Gastrocnemius medialis (tissue), 4 donors: ENCODE measurements around the gene TCERG1L. TPM values are rescaled to one million over a fixed set of nuclear protein-coding genes. Genes with fewer than 3 reads are reported as not detected.
"Not testable (repeated sequence)": the region's sequence is repeated elsewhere in the genome, so short reads cannot be mapped to it uniquely, and the experiment has no call there.

Experiments used
- ATAC-seq, 2 donors: fragments of 150-250 bp; one replicate each; pipeline ENCODE4 v1.9.1; 2016
- DNase-seq, 2 donors: peaks; one replicate each; pipeline ENCODE4 v3.0.0-alpha.2; 2019
- H3K27ac ChIP-seq, 4 donors: fragments of 200-600 bp; sonication (generic); 1 replicate in 1 of 4; 2 replicates in 3 of 4; pipeline ENCODE4 v1.5.1; 2016 to 2018; ENCODE audit warnings: mild to moderate bottlenecking in 2 of 4, moderate library complexity in 1 of 4
- H3K27me3 ChIP-seq, 3 donors: fragments of 200-600 bp; sonication (generic) in 2 of 3; 1 replicate in 1 of 3; 2 replicates in 2 of 3; pipeline versions ENCODE4 v1.5.1 to v1.6.0; 2016 to 2019; ENCODE audit warnings: mild to moderate bottlenecking in 1 of 3, moderate library complexity in 1 of 3
- H3K36me3 ChIP-seq, 2 donors: fragments of 200-600 bp; sonication (generic) in 1 of 2; one replicate each; pipeline ENCODE4 v1.5.1; 2017 to 2018
- H3K4me1 ChIP-seq, 2 donors: fragments of 200-600 bp; sonication (generic) in 1 of 2; one replicate each; pipeline ENCODE4 v1.5.1; 2016 to 2017; ENCODE audit warnings: mild to moderate bottlenecking in 2 of 2
- H3K4me3 ChIP-seq, 4 donors: fragments of 200-600 bp; sonication (generic) in 3 of 4; 1 replicate in 1 of 4; 2 replicates in 3 of 4; pipeline ENCODE4 v1.5.1; 2016 to 2019; ENCODE audit warnings: mild to moderate bottlenecking in 2 of 4
- H3K9me3 ChIP-seq, 3 donors: fragments of 200-600 bp; sonication (generic) in 2 of 3; 1 replicate in 1 of 3; 2 replicates in 2 of 3; pipeline ENCODE4 v1.5.1; 2016 to 2019
- CTCF ChIP-seq, 5 experiments: fragments of 450-650 bp in 3 of 5; fragments of 200-600 bp in 2 of 5; sonication (generic) in 2 of 5; IDR thresholded peaks in 4 of 5; conservative IDR thresholded peaks in 1 of 5; 1 replicate in 4 of 5; 2 replicates in 1 of 5; pipeline ENCODE4 v1.5.1; 2016 to 2019; ENCODE audit warnings: antibody characterized with exemption in 5 of 5, mild to moderate bottlenecking in 3 of 5, moderate library complexity in 3 of 5
- POLR2A ChIP-seq, 2 donors: fragments of 450-650 bp; IDR thresholded peaks; one replicate each; pipeline ENCODE4 v1.6.1; 2017; ENCODE audit warnings: antibody characterized with exemption in 2 of 2, mild to moderate bottlenecking in 2 of 2, moderate library complexity in 2 of 2
- in situ Hi-C, 4 donors: fragments of 200-750 bp; cut with MboI; loops; one replicate each; pipeline versions ENCODE4 v1.15.0 to v1.8.0; 2017; ENCODE audit warnings: low sequenced_read_pairs in 4 of 4
- intact Hi-C: fragments of 100-400 bp; cut with DNase I; formaldehyde crosslinking; loops from one replicate; pipeline ENCODE4 v1.15.1; 2023; ENCODE audit warnings: low total_unique reads
- total RNA-seq, 4 donors: library from RNA; depleted of rRNA; stranded (reverse); fragments of >200 nt; gene quantifications; one replicate each; pipeline versions ENCODE4 v1.1.0 to v1.2.3, GENCODE V29; 2016

TCERG1L gene
- total RNA-seq, 4 donors from 2014 or later, result not detected

- no peak for TF ChIP-seq CTCF (IDR thresholded peaks at IDR 0.05 in 4 of 5, conservative IDR thresholded peaks at IDR 0.05 in 1 of 5)
- no peak for TF ChIP-seq POLR2A (IDR thresholded peaks at IDR 0.05)
- intact Hi-C loops, result no loop called here
Measured at GRCh38 chr10:131079314-131079713, 232.2 kb downstream of the TCERG1L start.

GRCh38 chr10:131078882-131079280 is 232.6 kb downstream of the TCERG1L start:
- H3K4me1 ChIP-seq, ATAC-seq, intact Hi-C loops, in situ Hi-C loops, H3K36me3 ChIP-seq, DNase-seq, H3K4me3 ChIP-seq, H3K9me3 ChIP-seq, H3K27ac ChIP-seq, H3K27me3 ChIP-seq: not testable (repeated sequence)

More at GRCh38 chr10:131079314-131079713, 232.2 kb downstream of the TCERG1L start:
- no peak for DNase-seq
- H3K27me3 ChIP-seq, result no peaks in the 10 kb centered on the region
- no peak overlapping the region for H3K4me3 ChIP-seq
- no peaks in the 10 kb centered on the region for H3K4me1 ChIP-seq
- no peaks in the 10 kb centered on the region for H3K36me3 ChIP-seq
- in situ Hi-C loops, result no loop called here
- ATAC-seq, result no peak
- no peaks in the 10 kb centered on the region for H3K9me3 ChIP-seq
- no peak overlapping the region for H3K27ac ChIP-seq

GRCh38 chr10:131078131-131078881 is 233.2 kb downstream of the TCERG1L start:
- in situ Hi-C loops (no loop called here), intact Hi-C loops (no loop called here)
- no peak for TF ChIP-seq POLR2A (IDR thresholded peaks at IDR 0.05)
- no peak for TF ChIP-seq CTCF (IDR thresholded peaks at IDR 0.05 in 4 of 5, conservative IDR thresholded peaks at IDR 0.05 in 1 of 5)
- Histone ChIP-seq H3K4me3 (no peak overlapping the region), H3K27ac (no peak overlapping the region), H3K4me1 (no peaks in the 10 kb centered on the region), H3K9me3 (no peaks in the 10 kb centered on the region), H3K36me3 (no peaks in the 10 kb centered on the region), H3K27me3 (no peaks in the 10 kb centered on the region)
- ATAC-seq (no peak), DNase-seq (no peak)

- intact Hi-C loops, result no loop called here
- in situ Hi-C loops, result no loop called here
Measured at GRCh38 chr10:131077724-131078123, 233.8 kb downstream of the TCERG1L start.

GRCh38 chr10:131077031-131077430 is 234.5 kb downstream of the TCERG1L start:
- Histone ChIP-seq H3K27me3 (no peaks in the 10 kb centered on the region), H3K4me3 (no peak overlapping the region), H3K9me3 (no peaks in the 10 kb centered on the region), H3K27ac (no peak overlapping the region), H3K36me3 (no peaks in the 10 kb centered on the region), H3K4me1 (no peaks in the 10 kb centered on the region)
- DNase-seq (no peak), ATAC-seq (no peak)
- intact Hi-C loops, result no loop called here
- TF ChIP-seq CTCF (IDR thresholded peaks at IDR 0.05 in 4 of 5, conservative IDR thresholded peaks at IDR 0.05 in 1 of 5) (no peak), POLR2A (IDR thresholded peaks at IDR 0.05) (no peak)
- in situ Hi-C loops, result no loop called here

More at GRCh38 chr10:131077724-131078123, 233.8 kb downstream of the TCERG1L start:
- Histone ChIP-seq H3K27ac (no peak overlapping the region), H3K27me3 (no peaks in the 10 kb centered on the region), H3K4me3 (no peak overlapping the region), H3K9me3 (no peaks in the 10 kb centered on the region), H3K36me3 (no peaks in the 10 kb centered on the region), H3K4me1 (no peaks in the 10 kb centered on the region)
- no peak for ATAC-seq
- no peak for DNase-seq
- TF ChIP-seq POLR2A (IDR thresholded peaks at IDR 0.05) (no peak), CTCF (IDR thresholded peaks at IDR 0.05 in 4 of 5, conservative IDR thresholded peaks at IDR 0.05 in 1 of 5) (no peak)
